Skeletal muscle tissue (tissue), 4 donors: ENCODE data around the gene SUN1. TPM values are rescaled to one million over a fixed set of nuclear protein-coding genes. Genes with fewer than 3 reads are reported as not detected.

Source experiments
- H3K27ac ChIP-seq: one replicate; pipeline ENCODE4 v1.7.0; 2013; ENCODE audit warnings: mild to moderate bottlenecking, low read depth, low read length, inconsistent platforms
- H3K27me3 ChIP-seq, 3 donors: one replicate each; pipeline ENCODE4 v1.7.0; 2013; ENCODE audit warnings: low read length in 3 of 3; ENCODE audit not compliant: control insufficient read depth in 3 of 3, insufficient read depth in 3 of 3
- H3K36me3 ChIP-seq, 3 donors: one replicate each; pipeline ENCODE4 v1.7.0; 2013; ENCODE audit warnings: low read length in 3 of 3; ENCODE audit not compliant: control insufficient read depth in 3 of 3, insufficient read depth in 3 of 3
- H3K4me1 ChIP-seq, 3 donors: one replicate each; pipeline ENCODE4 v1.7.0; 2013; ENCODE audit warnings: low read length in 3 of 3, mild to moderate bottlenecking in 3 of 3; ENCODE audit not compliant: control insufficient read depth in 3 of 3, insufficient read depth in 3 of 3
- H3K4me3 ChIP-seq, 3 donors: one replicate each; pipeline ENCODE4 v1.7.0; 2013; ENCODE audit warnings: low read length in 3 of 3
- H3K9ac ChIP-seq, 3 donors: one replicate each; pipeline ENCODE4 v1.7.0; 2013; ENCODE audit warnings: low read length in 3 of 3, mild to moderate bottlenecking in 3 of 3, moderate library complexity in 2 of 3, low read depth in 1 of 3
- H3K9me3 ChIP-seq, 3 donors: one replicate each; pipeline ENCODE4 v1.7.0; 2013; ENCODE audit warnings: low read length in 3 of 3; ENCODE audit not compliant: control insufficient read depth in 3 of 3
- total RNA-seq: library from RNA; depleted of rRNA; stranded (reverse); fragments of >200 nt; gene quantifications from one replicate; pipeline ENCODE4 v1.2.3, GENCODE V29; 2014
- donor health status: Osteomylitis.

The SUN1 gene
- total RNA-seq, 1 donor from 2014 or later, result 180 TPM

GRCh38 chr7:851204-851603, 18.9 kb downstream of the SUN1 start:
- Histone ChIP-seq H3K4me3 (no peak overlapping the region), H3K9ac (peak overlapping the region in 1 of 3 donors; percentile 54), H3K27me3 (no peaks in the 10 kb centered on the region), H3K27ac (peak overlapping the region; percentile 11), H3K36me3 (peaks cover 51 to 58% (median 55%) of the 10 kb centered on the region in 3 donors), H3K9me3 (no peaks in the 10 kb centered on the region), H3K4me1 (peaks cover 7 to 10% (median 9%) of the 10 kb centered on the region in 3 donors)

- Histone ChIP-seq H3K36me3 (peaks cover 66 to 76% (median 70%) of the 10 kb centered on the region in 3 donors), H3K4me3 (no peak overlapping the region)
These were observed 21.3 kb downstream of the SUN1 start for GRCh38 chr7:853366-854117.

GRCh38 chr7:854118-854775, 22.0 kb downstream of the SUN1 start:
- H3K36me3 ChIP-seq, result peaks cover 69 to 78% (median 75%) of the 10 kb centered on the region in 3 donors
- H3K4me3 ChIP-seq, result no peak overlapping the region
- no peak overlapping the region for H3K27ac ChIP-seq
- H3K27me3 ChIP-seq, result no peaks in the 10 kb centered on the region
- no peaks in the 10 kb centered on the region for H3K9me3 ChIP-seq
- H3K9ac ChIP-seq, result no peak overlapping the region
- peaks cover 11 to 20% (median 13%) of the 10 kb centered on the region in 3 donors for H3K4me1 ChIP-seq

More at GRCh38 chr7:853366-854117, 21.3 kb downstream of the SUN1 start:
- H3K27me3 ChIP-seq, result no peaks in the 10 kb centered on the region
- no peak overlapping the region for H3K27ac ChIP-seq
- H3K4me1 ChIP-seq, result peaks cover 11 to 20% (median 13%) of the 10 kb centered on the region in 3 donors
- H3K9ac ChIP-seq, result no peak overlapping the region
- H3K9me3 ChIP-seq, result no peaks in the 10 kb centered on the region

- H3K27me3 ChIP-seq, result no peaks in the 10 kb centered on the region
- H3K9me3 ChIP-seq, result no peaks in the 10 kb centered on the region
- H3K36me3 ChIP-seq, result peaks cover 77 to 85% (median 84%) of the 10 kb centered on the region in 3 donors
- H3K4me3 ChIP-seq, result no peak overlapping the region
- peaks cover 9 to 20% (median 13%) of the 10 kb centered on the region in 3 donors for H3K4me1 ChIP-seq
- H3K27ac ChIP-seq, result no peak overlapping the region
- no peak overlapping the region for H3K9ac ChIP-seq
These were observed 23.6 kb downstream of the SUN1 start for GRCh38 chr7:855686-856369.

- Histone ChIP-seq H3K27ac (no peak overlapping the region), H3K4me1 (peaks cover 6 to 13% (median 7%) of the 10 kb centered on the region in 3 donors), H3K36me3 (peaks cover 85 to 89% (median 86%) of the 10 kb centered on the region in 3 donors), H3K9me3 (no peaks in the 10 kb centered on the region), H3K4me3 (no peak overlapping the region), H3K27me3 (no peaks in the 10 kb centered on the region), H3K9ac (no peak overlapping the region)
These were observed 24.3 kb downstream of the SUN1 start for GRCh38 chr7:856444-857095.

- Histone ChIP-seq H3K27ac (no peak overlapping the region), H3K27me3 (no peaks in the 10 kb centered on the region), H3K4me1 (peaks cover 4 to 10% (median 4%) of the 10 kb centered on the region in 3 donors), H3K36me3 (peaks cover 84 to 90% (median 89%) of the 10 kb centered on the region in 3 donors), H3K9ac (peak overlapping the region in 1 of 3 donors; percentile 50), H3K4me3 (no peak overlapping the region), H3K9me3 (no peaks in the 10 kb centered on the region)
These were observed 25.4 kb downstream of the SUN1 start for GRCh38 chr7:857661-858060.

GRCh38 chr7:859359-860030, 27.2 kb downstream of the SUN1 start:
- Histone ChIP-seq H3K9me3 (no peaks in the 10 kb centered on the region), H3K36me3 (peaks cover 70 to 84% (median 79%) of the 10 kb centered on the region in 3 donors), H3K27ac (no peak overlapping the region), H3K4me1 (peaks cover 4 to 10% (median 4%) of the 10 kb centered on the region in 3 donors), H3K9ac (no peak overlapping the region), H3K4me3 (no peak overlapping the region), H3K27me3 (no peaks in the 10 kb centered on the region)

GRCh38 chr7:860149-860548, 27.9 kb downstream of the SUN1 start:
- no peak overlapping the region for H3K27ac ChIP-seq
- H3K4me1 ChIP-seq, result peaks cover 4 to 10% (median 4%) of the 10 kb centered on the region in 3 donors
- peaks cover 68 to 82% (median 78%) of the 10 kb centered on the region in 3 donors for H3K36me3 ChIP-seq

GRCh38 chr7:861222-861621, 28.9 kb downstream of the SUN1 start:
- Histone ChIP-seq H3K36me3 (peaks cover 66 to 82% (median 79%) of the 10 kb centered on the region in 3 donors), H3K4me1 (peaks cover 4 to 10% (median 4%) of the 10 kb centered on the region in 3 donors)

More at GRCh38 chr7:860149-860548, 27.9 kb downstream of the SUN1 start:
- no peaks in the 10 kb centered on the region for H3K9me3 ChIP-seq
- no peaks in the 10 kb centered on the region for H3K27me3 ChIP-seq
- no peak overlapping the region for H3K4me3 ChIP-seq
- H3K9ac ChIP-seq, result no peak overlapping the region

More at GRCh38 chr7:861222-861621, 28.9 kb downstream of the SUN1 start:
- Histone ChIP-seq H3K9ac (no peak overlapping the region), H3K4me3 (no peak overlapping the region), H3K27me3 (no peaks in the 10 kb centered on the region), H3K27ac (no peak overlapping the region), H3K9me3 (no peaks in the 10 kb centered on the region)
